GM19438 (cell line): ENCODE measurements around the gene FBXW11.

Experiments
- ATAC-seq: cut with Tn5 transposase; IDR thresholded peaks from one replicate; pipeline ENCODE4 v1.9.1; 2021; ENCODE audit warnings: low read depth; ENCODE audit not compliant: unreplicated experiment

FBXW11 gene

DNA sequence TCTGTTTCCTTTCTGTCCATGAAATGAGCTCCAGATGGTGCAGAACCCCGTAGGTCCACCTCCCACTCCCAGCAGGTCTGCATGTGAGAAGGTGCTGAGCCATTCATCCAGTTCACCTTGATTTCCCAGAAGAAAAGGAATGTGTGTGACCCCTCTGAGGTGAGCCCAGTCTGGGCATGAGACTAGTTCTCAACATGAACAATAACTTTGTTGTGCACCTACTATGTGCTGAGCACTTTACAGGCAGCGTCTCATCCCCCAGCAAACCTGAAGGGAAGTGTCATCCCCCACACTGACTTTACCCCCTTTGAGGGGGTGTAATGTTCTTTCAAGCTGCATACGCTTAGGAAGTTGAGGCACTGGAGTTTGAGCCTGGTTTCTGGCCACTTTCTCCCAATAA, 159.4 kb downstream of the FBXW11 start:
- no peak for ATAC-seq

- no peak for ATAC-seq
Measured at GRCh38 chr5:171846323-171846722, 160.1 kb downstream of the FBXW11 start.

GRCh38 chr5:171845857-171846256, 160.6 kb downstream of the FBXW11 start:
- ATAC-seq: no peak

GRCh38 chr5:171845040-171845630, 161.3 kb downstream of the FBXW11 start:
- no peak for ATAC-seq

DNA sequence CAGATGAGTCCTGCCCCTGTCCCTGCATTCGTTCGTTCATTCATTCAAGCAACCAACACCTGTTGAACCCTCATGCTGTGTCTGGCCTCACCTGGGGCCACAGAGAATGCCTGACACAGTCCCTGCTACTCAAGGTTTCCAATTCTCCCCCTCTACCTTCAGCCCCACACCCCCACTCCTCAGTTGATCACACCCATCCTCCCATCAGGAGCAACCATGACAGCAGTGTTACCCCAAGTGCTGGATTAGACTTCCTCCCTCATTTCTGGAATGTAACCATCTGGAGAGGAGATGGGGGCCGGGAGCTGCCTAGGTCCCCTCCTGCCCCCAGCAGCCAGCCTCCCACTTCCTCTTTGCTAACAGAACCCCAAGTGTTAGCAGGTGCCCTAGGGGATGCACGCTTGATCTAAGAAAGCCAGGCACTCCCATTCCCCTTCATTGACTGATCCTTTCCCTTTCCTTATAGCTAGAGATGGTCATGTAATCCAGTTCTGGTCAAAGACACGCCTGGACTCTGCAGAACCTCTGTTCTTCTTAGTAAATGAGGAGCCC, 163.6 kb downstream of the FBXW11 start:
- no peak for ATAC-seq

GRCh38 chr5:171841984-171842776, 164.3 kb downstream of the FBXW11 start:
- no peak for ATAC-seq

- no peak for ATAC-seq
Measured at GRCh38 chr5:171840711-171841522, 165.5 kb downstream of the FBXW11 start.

DNA sequence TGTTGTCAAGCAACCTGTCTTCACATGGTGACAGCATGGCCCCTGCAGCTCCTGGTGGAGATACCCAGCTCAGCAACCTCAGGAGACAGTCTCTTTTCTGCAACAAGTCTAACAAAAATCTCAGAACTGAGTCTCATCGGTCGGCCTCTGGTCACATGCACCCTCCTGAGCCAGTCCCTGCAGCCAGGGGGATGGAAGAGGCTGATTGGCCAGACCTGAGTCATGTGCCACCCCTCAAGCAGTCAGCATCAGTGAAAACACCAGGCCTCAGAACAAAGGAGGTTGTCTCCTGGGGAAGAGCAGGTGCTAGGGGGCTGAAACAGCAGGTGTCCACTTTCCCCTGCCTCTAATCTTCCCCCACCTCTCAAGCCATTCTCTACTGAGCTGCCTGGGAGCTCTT, 166.4 kb downstream of the FBXW11 start:
- no peak for ATAC-seq

- ATAC-seq: no peak
Measured at GRCh38 chr5:171839112-171839511, 167.3 kb downstream of the FBXW11 start.

GRCh38 chr5:171838066-171838465, 168.4 kb downstream of the FBXW11 start:
- ATAC-seq: no peak

DNA sequence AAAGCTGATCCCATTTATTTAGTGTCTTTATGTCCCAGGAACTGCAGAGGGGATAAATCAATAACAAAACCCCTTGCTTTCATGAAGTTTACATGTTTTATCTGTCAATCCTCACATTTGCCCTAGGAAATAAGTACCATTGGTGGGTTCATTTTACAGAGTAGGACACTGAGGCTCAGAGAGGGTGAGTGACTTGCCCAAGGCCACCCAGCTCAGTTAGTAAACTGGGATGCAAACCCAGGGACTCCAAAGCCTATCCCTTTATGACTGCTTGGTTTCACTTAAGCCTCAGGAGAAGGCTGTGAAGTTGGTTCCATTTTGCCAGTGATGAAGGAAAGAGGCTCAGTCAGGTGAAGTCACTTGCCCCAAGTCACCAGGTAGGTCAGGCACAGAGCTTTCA, 168.9 kb downstream of the FBXW11 start:
- no peak for ATAC-seq

DNA sequence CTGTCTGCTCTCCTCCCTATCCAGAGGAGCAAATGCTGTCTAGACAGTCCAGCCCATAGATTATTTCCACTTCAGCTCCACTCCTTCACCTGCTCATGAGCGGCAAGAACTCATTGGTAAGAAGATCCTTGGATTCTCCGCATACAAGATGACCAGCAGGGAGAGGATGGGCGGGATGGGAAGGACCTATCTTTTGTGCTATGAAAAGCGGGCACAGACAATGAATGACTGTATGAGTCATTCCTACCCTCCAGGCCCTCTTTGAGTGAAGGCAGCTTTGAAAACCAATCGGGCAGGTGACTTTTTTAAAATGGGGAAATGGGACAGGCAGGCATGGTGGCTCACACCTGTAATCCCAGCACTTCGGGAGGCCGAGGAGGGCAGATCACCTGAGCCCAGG, 171.4 kb downstream of the FBXW11 start:
- no peak for ATAC-seq

DNA sequence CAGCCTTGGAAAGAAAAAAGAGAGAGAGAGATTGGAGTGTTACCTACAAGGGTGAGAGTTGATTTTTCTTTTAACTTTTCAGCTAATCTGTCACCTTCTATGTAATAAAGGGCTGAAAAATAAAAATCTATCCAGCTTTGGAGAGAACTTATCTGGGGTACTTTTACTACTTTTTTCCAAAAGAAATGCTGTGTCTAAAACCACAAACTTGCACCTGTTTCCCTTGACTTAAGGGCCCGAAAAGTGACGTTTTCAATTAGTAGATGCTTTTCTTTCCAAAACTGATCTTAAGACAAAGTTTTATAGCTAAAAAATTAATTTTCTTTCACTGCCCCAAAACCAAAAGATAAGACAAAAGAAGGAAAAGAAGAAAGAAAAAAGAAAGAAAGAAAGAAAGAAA, 172.0 kb downstream of the FBXW11 start:
- no peak for ATAC-seq

DNA sequence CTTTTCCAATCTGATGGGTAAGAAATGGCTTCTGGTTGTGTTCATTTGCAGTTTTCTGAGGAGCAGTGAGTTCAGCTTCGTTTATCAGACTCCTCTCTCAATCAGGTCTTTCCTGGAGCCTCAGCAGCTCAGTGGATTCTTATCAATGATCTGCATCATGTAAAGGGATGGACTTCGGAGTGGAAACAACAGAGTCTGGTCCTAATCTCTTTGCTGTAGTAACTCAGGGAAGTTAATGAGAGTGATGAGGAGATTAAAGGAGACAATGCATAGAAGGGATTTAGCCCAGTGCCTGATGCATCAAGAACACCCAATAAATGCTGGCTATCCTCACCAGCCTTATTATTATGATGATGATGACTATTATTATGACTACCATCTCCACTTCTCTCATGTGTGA, 173.7 kb downstream of the FBXW11 start:
- ATAC-seq: no peak

DNA sequence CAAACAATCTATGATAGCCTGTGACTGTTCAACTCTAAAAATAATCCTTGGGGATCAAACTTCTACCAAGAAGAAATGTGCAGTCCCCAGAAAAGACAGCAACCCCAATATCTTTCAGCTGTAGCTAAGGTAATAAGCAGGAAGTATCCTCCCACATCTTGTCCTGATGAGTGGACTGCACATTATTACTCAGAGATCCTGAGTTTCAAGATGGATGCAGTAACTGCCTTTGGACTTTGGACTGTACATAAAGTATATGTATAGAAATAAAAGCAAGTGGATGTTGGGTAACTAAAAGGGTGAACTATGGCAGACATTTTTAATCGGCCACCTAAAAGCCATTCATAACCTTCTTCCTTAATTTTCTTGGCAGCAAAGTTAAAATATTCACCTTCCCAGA, 175.8 kb downstream of the FBXW11 start:
- ATAC-seq: no peak

DNA sequence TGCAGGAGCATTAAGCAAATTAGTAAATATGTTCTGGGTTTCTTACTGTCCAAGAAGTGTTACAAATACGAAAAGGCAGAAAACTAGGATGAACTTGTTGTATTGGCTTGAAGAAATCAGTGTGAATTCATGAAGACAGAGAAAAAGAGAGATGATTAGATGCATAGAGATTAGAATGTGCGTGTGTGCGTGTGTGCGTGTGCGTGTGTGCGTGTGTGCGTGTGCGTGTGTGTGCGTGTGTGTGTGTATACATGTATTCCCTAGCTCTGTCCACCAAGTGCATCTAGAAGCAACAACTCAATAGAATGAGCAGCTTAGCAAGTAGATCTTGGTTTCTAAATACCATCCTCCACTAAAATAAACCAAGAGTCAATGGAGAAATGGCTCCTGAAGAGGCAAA, 179.3 kb downstream of the FBXW11 start:
- ATAC-seq: no peak

- no peak for ATAC-seq
Measured at GRCh38 chr5:171826132-171826531, 180.3 kb downstream of the FBXW11 start.

- no peak for ATAC-seq
Measured at GRCh38 chr5:171825051-171825450, 181.4 kb downstream of the FBXW11 start.

DNA sequence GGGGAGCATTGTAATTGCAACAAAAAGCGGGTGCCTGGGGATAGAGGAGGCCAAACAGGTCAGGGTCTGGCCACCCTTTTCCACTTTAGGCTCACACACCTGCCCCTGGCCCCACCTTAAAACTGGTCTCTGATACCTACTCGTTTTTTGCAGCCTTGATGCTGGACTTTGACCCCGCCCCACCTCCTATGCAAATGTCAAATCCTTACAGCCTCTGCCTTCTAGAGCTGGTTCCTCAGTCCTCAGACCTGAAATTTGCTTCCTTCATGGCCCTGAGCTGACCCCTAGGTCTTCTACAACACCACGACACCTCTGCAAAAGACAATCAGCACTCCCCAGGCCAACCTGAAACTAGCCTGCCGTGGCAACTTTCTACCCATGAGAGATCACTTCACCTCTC, 183.2 kb downstream of the FBXW11 start:
- ATAC-seq: no peak

- ATAC-seq: no peak
Measured at GRCh38 chr5:171821286-171821685, 185.2 kb downstream of the FBXW11 start.

DNA sequence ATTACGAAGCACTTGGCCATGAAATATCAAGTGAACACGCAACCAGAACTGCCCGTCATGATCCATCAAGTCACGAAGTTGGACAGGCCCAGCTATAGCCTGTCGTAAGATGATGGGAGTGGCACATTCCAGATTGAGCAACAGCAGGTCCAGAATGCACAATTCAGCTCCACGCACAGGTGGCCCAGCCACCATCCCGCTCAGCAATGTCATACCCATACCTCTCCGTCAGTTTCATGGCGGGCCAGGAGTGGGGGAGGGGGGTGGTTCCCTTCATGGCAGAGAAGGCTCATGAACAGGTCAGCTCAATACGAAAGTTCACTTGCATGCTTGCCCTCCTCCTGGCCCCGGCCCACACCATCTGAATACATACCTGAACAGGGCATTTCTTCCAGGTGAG, 185.9 kb downstream of the FBXW11 start:
- ATAC-seq: no peak
